Skin epidermis (tissue), 12 donors: Measurements from ENCODE around the gene GALNTL6.
"Not testable (repeated sequence)": the region's sequence is repeated elsewhere in the genome, so short reads cannot be mapped to it uniquely, and the experiment has no call there.

ENCODE experiments used
- H3K27ac ChIP-seq, 21 experiments: fragments of 200-600 bp; sonication (generic) in 11 of 21; one replicate each; pipeline ENCODE4 v1.5.0; 2020; ENCODE audit warnings: mild to moderate bottlenecking in 3 of 21, inconsistent platforms in 2 of 21, moderate library complexity in 2 of 21
- H3K4me3 ChIP-seq, 7 experiments: fragments of 200-600 bp; sonication (generic) in 2 of 7; one replicate each; pipeline ENCODE4 v1.5.0; 2020; ENCODE audit warnings: inconsistent platforms in 2 of 7, mild to moderate bottlenecking in 2 of 7, moderate library complexity in 1 of 7

Gene GALNTL6

GRCh38 chr4:172942840-172943239, 1129.6 kb downstream of the GALNTL6 start:
- H3K27ac ChIP-seq = no peak overlapping the region
- no peak overlapping the region for H3K4me3 ChIP-seq

DNA sequence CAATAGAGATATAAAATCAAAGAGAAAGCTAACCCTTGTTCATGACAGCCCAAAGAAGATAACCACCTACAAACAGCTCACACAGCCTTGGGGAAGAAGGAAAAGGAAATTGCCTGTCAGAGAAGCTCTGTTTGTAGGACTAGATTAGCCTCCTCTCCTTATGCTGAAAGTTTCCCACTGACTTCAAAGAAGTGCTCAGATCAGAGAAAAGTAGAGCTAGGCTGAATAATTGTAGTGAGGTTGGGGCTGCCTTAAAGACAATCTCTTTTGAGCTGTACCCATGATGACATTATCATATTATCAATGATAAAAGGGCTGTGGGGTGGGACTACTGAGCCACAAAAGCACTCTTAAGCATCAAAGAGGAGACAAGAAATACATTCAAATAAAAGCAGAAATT, 1132.4 kb downstream of the GALNTL6 start:
- no peak overlapping the region for H3K27ac ChIP-seq
- no peak overlapping the region for H3K4me3 ChIP-seq

- Histone ChIP-seq H3K27ac (no peak overlapping the region), H3K4me3 (no peak overlapping the region)
These were observed 1133.3 kb downstream of the GALNTL6 start for GRCh38 chr4:172946503-172946902.

- Histone ChIP-seq H3K27ac (no peak overlapping the region), H3K4me3 (no peak overlapping the region)
These were observed 1134.4 kb downstream of the GALNTL6 start for GRCh38 chr4:172947594-172947993.

GRCh38 chr4:172950990-172951389, 1137.8 kb downstream of the GALNTL6 start:
- Histone ChIP-seq H3K27ac (no peak overlapping the region), H3K4me3 (no peak overlapping the region)

DNA sequence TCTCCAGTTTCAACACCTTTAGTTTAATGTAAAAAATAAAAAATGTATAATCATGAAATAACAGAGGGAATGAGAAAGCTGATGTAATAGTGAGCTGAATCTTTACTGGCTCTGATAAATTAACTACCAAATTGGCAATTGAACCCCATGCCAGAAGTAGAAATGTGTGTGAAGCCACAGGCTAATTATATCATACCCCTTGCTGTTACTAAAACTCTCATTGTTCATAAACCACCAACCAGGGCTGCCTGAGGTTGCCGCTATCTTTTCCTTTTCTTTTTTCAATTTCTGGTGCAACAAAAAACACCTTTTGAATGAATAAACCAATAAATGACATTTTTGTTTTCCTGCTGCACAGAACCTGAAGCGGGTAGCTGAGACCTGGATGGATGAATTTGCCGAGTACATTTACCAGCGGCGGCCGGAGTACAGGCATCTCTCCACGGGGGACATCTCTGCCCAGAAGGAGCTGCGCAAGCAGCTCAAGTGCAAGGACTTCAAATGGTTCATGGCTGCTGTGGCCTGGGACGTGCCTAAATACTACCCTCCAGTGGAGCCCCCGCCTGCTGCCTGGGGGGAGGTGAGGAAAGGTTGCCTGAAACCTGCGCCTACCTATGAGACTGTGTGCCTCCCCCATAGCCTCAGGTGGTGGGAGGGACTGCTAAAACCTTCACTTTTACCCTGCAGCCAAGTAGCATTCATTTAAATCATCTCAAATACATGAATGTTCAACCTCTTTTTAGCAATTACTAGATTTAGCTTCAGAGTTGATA, 1138.7 kb downstream of the GALNTL6 start:
- no peak overlapping the region for H3K27ac ChIP-seq
- H3K4me3 ChIP-seq = no peak overlapping the region

GRCh38 chr4:172953896-172954568, 1140.8 kb downstream of the GALNTL6 start:
- H3K4me3 ChIP-seq = no peak overlapping the region

DNA sequence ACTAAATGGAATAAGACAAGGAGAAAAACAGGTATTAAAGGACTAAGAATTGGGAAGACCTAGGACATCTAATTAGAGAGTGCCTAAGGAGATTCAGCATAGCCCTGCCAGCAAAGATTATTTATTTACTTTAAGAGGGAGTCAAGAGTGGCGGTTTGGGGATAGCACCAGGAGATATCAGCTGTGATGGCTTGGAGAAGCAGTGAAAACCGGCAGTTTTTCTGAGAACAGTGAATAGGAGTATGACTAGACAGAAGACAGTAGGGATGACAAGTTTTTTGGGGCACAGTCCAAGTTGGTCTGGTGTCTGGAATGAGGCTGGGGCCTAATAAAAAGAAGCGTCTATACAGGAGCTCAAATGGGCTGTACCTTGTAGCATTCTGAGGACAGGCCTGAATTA, 1143.1 kb downstream of the GALNTL6 start:
- H3K27ac ChIP-seq, H3K4me3 ChIP-seq: not testable (repeated sequence)

More at GRCh38 chr4:172953896-172954568, 1140.8 kb downstream of the GALNTL6 start:
- H3K27ac ChIP-seq = no peak overlapping the region

- H3K4me3 ChIP-seq = no peak overlapping the region
- H3K27ac ChIP-seq = no peak overlapping the region
These were observed 1144.0 kb downstream of the GALNTL6 start for GRCh38 chr4:172957216-172957615.

DNA sequence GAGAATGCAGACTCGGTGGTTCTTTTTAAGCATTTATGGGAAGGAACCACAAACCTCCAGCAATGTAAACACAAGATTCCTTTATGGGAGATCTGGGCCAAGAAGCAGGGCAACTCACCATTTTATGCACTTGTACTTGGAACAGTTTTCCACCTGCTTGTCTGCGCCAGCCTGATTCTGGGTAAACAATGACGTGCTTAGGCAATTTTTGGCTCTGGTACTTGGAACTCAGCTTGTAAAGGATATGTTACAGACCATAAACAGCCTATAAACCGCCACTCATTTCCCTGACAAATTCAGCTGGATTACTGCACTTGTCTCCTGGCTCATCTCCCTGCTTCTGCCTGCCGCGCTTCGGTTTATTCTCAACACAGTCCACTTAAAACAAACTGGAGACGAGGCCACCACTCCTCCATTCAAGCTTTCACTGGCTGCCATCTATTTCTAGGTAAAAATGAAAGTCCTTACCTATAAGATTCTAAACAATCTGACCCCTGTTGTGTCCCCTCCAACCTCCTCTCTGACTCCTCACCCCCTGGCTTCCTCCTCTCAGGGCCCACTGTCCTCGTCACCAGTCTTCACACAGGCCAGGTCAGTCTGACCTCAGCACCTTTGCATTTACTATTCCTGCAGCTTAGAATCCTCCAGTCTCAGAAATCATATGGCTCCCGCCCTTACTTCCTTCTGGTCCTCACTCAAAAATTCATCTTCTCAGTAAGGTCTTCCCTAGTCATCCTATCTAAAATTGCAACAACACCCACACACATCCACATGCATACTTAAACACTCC, 1149.6 kb downstream of the GALNTL6 start:
- no peak overlapping the region for H3K4me3 ChIP-seq

GRCh38 chr4:172963498-172964294, 1150.5 kb downstream of the GALNTL6 start:
- Histone ChIP-seq H3K4me3 (no peak overlapping the region), H3K27ac (no peak overlapping the region)

More for the DNA sequence above, 1149.6 kb downstream of the GALNTL6 start:
- no peak overlapping the region for H3K27ac ChIP-seq

DNA sequence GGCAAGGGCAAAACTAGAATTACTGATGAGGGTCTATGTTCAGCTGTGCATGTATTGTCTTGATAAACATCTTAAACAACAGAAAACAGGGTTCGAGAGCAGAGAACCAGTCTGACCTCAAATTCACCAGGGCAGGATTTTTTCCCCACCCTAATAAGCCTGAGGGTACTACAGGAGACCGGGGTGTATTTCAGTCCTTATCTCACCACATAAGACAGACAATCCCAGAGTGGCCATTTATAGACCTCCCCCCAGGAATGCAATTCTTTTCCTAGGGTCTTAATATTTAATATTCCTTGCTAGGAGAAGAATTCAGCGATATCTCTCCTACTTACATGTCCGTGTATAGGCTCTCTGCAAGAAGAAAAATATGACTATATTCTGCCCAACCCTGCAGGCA, 1157.0 kb downstream of the GALNTL6 start:
- H3K4me3 ChIP-seq, H3K27ac ChIP-seq: not testable (repeated sequence)

- Histone ChIP-seq H3K27ac (no peak overlapping the region), H3K4me3 (no peak overlapping the region)
These were observed 1161.4 kb downstream of the GALNTL6 start for GRCh38 chr4:172974586-172974985.

DNA sequence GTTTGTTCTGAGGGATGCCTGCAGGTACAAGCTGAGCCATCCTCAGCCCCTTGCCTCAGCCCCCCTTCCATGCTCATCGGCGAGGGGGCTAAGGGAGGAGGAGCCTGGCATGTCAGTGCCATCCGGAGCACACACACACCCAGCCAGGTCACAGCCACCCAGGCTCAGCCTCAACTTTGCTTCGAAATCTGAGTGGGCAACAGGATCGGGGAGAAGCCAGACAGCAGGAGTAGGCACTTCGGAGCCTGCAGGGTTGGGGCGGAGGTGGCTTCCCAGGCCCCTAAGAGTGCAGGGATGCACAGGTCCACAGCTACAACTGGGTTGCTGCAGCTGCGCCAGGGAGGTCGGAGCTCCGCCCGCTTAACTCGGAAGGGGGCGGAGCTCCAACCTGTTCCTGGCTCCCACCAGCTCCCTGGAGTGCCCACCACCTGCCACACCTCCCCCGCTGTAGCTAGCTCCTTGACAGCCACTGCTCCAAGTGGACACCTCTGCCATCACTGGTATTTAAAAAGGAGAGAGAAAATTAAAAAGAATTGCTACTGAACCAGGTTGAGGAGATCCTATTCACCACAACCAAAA, 1162.5 kb downstream of the GALNTL6 start:
- no peak overlapping the region for H3K27ac ChIP-seq

DNA sequence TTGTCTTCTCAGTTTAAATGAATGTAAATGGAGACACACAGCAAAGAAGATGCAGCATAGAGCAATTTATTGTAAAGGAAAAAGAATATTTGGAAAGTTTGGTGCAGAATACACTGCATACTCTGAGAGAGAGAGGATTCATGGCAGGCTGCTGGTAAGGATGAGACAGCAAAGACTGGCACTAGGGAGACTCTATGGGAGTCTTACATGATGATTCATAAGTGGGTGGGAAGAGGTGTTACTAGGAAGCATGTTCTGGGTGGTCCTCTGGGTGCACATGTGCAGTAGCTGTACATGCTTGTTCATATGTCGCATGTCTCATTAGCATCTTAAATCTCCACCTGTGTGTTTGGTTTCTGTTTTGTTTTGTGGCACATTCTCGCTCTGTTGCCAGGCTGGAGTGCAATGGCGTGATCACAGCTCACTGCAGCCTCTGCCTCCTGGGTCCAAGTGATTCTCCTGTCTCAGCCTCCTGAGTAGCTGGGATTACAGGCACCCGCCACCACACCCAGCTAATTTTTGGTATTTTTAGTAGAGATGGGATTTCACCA, 1164.4 kb downstream of the GALNTL6 start:
- not testable (repeated sequence) for H3K4me3 ChIP-seq, H3K27ac ChIP-seq

More for the DNA sequence above, 1162.5 kb downstream of the GALNTL6 start:
- H3K4me3 ChIP-seq = no peak overlapping the region

- no peak overlapping the region for H3K4me3 ChIP-seq
- no peak overlapping the region for H3K27ac ChIP-seq
These were observed 1165.6 kb downstream of the GALNTL6 start for GRCh38 chr4:172978848-172979247.

DNA sequence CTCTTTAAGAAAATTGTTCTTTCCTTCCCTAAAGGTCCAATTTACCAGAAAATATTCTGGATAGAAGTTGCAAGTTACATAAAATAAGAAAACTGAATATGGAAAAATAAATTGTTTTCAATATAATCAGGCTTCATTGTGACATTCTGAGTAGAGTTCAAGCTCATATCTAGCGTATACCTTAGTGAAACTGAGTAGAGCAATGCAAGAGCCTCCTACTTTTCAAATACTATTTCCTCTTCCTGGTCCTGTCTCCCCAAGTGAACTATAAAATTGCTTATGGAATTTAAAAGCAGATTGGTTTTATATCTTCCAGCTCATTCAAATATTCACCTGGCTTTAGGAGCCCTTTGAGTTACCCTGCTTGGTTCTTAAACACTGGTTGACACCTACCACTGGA, 1166.1 kb downstream of the GALNTL6 start:
- Histone ChIP-seq H3K27ac (no peak overlapping the region), H3K4me3 (no peak overlapping the region)

DNA sequence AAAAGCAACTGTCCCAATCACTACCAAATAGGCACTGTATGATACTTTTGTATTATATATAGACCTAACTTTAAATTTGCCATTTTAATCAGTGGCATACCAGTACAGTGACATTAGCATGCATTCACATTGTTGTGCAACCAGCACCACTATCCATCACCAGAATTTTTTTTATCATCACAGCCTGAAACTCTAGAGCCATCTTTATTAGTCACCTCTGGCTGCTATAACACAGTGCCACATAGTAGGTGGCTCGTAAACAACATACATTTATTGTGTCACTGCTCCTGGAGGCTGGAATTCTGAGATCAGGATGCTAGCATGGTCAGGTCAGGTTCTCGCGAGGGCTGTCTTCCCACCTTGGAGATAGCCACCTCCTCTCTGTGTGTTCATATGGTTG, 1167.0 kb downstream of the GALNTL6 start:
- no peak overlapping the region for H3K4me3 ChIP-seq
- no peak overlapping the region for H3K27ac ChIP-seq

GRCh38 chr4:172982151-172982590, 1169.0 kb downstream of the GALNTL6 start:
- Histone ChIP-seq H3K4me3 (no peak overlapping the region), H3K27ac (peak overlapping the region in 4 of 21 experiments; percentile 29 to 66 (median 50))
